ENCODE results near the gene ADH6.

DNA sequence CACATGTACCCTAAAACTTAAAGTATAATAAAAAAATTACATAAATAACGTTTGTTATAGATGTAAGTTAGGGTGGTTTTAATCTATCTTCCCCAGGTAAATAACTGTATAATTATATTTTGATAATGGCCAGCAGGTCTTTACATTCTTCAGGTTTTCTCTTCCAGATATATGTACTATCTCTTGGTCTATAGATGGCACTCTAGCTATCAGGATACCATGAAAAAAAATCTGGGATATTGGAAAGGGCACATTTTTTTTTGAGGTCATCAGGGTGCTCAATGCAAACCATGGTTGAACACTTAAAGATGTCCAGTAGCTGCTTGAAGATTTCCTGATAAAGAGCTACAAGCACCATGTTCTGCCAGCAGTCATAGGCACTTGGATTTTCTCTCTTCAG is 59.3 kb downstream of the ADH6 start:
- TF ChIP-seq, protein P1, sequence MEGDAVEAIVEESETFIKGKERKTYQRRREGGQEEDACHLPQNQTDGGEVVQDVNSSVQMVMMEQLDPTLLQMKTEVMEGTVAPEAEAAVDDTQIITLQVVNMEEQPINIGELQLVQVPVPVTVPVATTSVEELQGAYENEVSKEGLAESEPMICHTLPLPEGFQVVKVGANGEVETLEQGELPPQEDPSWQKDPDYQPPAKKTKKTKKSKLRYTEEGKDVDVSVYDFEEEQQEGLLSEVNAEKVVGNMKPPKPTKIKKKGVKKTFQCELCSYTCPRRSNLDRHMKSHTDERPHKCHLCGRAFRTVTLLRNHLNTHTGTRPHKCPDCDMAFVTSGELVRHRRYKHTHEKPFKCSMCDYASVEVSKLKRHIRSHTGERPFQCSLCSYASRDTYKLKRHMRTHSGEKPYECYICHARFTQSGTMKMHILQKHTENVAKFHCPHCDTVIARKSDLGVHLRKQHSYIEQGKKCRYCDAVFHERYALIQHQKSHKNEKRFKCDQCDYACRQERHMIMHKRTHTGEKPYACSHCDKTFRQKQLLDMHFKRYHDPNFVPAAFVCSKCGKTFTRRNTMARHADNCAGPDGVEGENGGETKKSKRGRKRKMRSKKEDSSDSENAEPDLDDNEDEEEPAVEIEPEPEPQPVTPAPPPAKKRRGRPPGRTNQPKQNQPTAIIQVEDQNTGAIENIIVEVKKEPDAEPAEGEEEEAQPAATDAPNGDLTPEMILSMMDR (IDR thresholded peaks at IDR 0.05 in 2 of 3, conservative IDR thresholded peaks at IDR 0.05 in 1 of 3; ENCODE audit: insufficient read depth in 2 of 3, low read depth in 1 of 3, low read length in 3 of 3), result no peak; a peak in 1 of 6 replicates
- TF ChIP-seq NONO (IDR thresholded peaks at IDR 0.05; ENCODE audit: low read depth in 2 of 2, low read length in 1 of 2) (no peak), MTF1 (CRISPR knock-in tag; IDR thresholded peaks at IDR 0.05; ENCODE audit: borderline replicate concordance) (no peak), CEBPB (tag; IDR thresholded peaks at IDR 0.05) (no peak), NR1H2 (CRISPR knock-in tag; IDR thresholded peaks at IDR 0.05) (no peak), SAP30 (IDR thresholded peaks at IDR 0.05; ENCODE audit: borderline replicate concordance, insufficient read depth, low read depth, low read length, poor library complexity, severe bottlenecking) (no peak), POLR2AphosphoS5 (IDR thresholded peaks at IDR 0.05; ENCODE audit: control insufficient read depth, insufficient read depth, low read depth, low read length) (no peak), NFIX (CRISPR knock-in tag; IDR thresholded peaks at IDR 0.05; ENCODE audit: low read depth) (no peak)

All from K562 (cell line).